ENCODE results near the gene KCNQ1. TPM values are rescaled to one million over a fixed set of nuclear protein-coding genes. Genes with fewer than 3 reads are reported as not detected.

The KCNQ1 gene
- total and polyA plus RNA-seq, 2 of the 13 experiments (the other 11 are each of a cell fraction or from before 2014, with no cell fraction given), result 0.02 to 0.08 TPM

- TF ChIP-seq IKZF5 (CRISPR knock-in tag; IDR thresholded peaks at IDR 0.05) (no peak), ZNF501 (CRISPR knock-in tag; IDR thresholded peaks at IDR 0.05) (no peak), ZNF121 (CRISPR knock-in tag; IDR thresholded peaks at IDR 0.05) (no peak), SOX5 (CRISPR knock-in tag; IDR thresholded peaks at IDR 0.05; ENCODE audit: borderline replicate concordance) (no peak), ZBTB39 (CRISPR knock-in tag; IDR thresholded peaks at IDR 0.05) (no peak), PPARG (CRISPR knock-in tag; conservative IDR thresholded peaks at IDR 0.05) (no peak), ARNTL (CRISPR knock-in tag; IDR thresholded peaks at IDR 0.05) (no peak), HIVEP1 (CRISPR knock-in tag; IDR thresholded peaks at IDR 0.05) (no peak), ZMYM2 (CRISPR knock-in tag; IDR thresholded peaks at IDR 0.05) (no peak), ZNF362 (CRISPR knock-in tag; IDR thresholded peaks at IDR 0.05; ENCODE audit: borderline replicate concordance) (no peak)
Observed at GRCh38 chr11:2870969-2871680, 426.3 kb downstream of the KCNQ1 start (continued).

All from HepG2 (cell line).